Skeletal muscle tissue (tissue), 4 donors: ENCODE measurements around the gene VASH1. TPM values are rescaled to one million over a fixed set of nuclear protein-coding genes. Genes with fewer than 3 reads are reported as not detected.

ENCODE experiments used
- H3K27ac ChIP-seq: one replicate; pipeline ENCODE4 v1.7.0; 2013; ENCODE audit warnings: mild to moderate bottlenecking, low read depth, low read length, inconsistent platforms
- H3K27me3 ChIP-seq, 3 donors: one replicate each; pipeline ENCODE4 v1.7.0; 2013; ENCODE audit warnings: low read length in 3 of 3; ENCODE audit not compliant: control insufficient read depth in 3 of 3, insufficient read depth in 3 of 3
- H3K36me3 ChIP-seq, 3 donors: one replicate each; pipeline ENCODE4 v1.7.0; 2013; ENCODE audit warnings: low read length in 3 of 3; ENCODE audit not compliant: control insufficient read depth in 3 of 3, insufficient read depth in 3 of 3
- H3K4me1 ChIP-seq, 3 donors: one replicate each; pipeline ENCODE4 v1.7.0; 2013; ENCODE audit warnings: low read length in 3 of 3, mild to moderate bottlenecking in 3 of 3; ENCODE audit not compliant: control insufficient read depth in 3 of 3, insufficient read depth in 3 of 3
- H3K4me3 ChIP-seq, 3 donors: one replicate each; pipeline ENCODE4 v1.7.0; 2013; ENCODE audit warnings: low read length in 3 of 3
- H3K9ac ChIP-seq, 3 donors: one replicate each; pipeline ENCODE4 v1.7.0; 2013; ENCODE audit warnings: low read length in 3 of 3, mild to moderate bottlenecking in 3 of 3, moderate library complexity in 2 of 3, low read depth in 1 of 3
- H3K9me3 ChIP-seq, 3 donors: one replicate each; pipeline ENCODE4 v1.7.0; 2013; ENCODE audit warnings: low read length in 3 of 3; ENCODE audit not compliant: control insufficient read depth in 3 of 3
- total RNA-seq: library from RNA; depleted of rRNA; stranded (reverse); fragments of >200 nt; gene quantifications from one replicate; pipeline ENCODE4 v1.2.3, GENCODE V29; 2014
- donor health status: Osteomylitis.

The VASH1 gene
- total RNA-seq = 24.0 TPM

DNA sequence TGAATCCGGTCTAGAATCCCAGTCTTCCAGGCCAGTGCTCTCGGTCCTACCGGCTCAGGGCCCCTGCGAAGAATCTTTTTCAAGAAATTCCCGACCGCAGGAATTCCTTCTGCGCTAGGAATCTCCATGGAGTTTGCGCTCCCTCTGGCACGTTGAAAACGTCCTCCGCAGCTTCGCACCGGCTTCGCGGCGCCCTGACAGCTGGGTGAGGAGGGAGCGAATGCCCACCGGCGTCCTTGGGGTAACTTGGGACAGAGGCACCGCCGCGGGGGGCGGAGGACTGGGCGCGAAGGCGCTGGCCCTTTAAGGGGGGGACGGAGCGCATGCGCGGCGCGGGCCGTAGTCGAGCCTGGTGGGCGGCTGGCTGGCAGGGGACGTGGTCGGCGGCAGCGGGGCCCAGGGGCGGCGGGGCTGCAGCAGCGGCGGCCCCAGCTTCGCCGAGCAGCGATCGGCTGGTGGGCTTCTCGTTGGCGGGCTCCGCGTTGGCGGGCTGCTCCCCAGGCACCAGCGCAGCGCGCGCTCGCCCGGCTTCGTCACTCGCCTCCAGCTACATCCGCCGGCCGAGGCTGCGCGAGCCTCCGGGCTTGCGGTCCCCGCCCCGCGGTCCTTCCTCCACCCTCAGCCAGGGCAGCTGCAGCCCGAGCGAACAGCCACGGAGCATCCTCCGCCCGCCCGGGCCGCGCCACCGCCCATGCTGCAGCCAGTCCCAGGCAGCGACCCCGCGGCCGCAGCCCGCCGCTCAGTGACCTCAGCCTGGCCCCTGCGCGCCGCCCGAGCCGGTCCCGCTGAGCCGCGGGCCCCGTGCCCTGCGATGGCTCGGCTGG lies at the start of gene VASH1:
Gene VASH1, plus strand, starts transcription at position 333 of the 824 bp plus-strand sequence. CDS start 1,354 bp downstream, outside the sequence.
- Histone ChIP-seq H3K36me3 (no peaks in the 10 kb centered on the region), H3K9me3 (no peaks in the 10 kb centered on the region), H3K27me3 (peaks cover 4 to 40% (median 17%) of the 10 kb centered on the region in 3 donors), H3K27ac (peak within 1 kb of the TSS; percentile 36), H3K9ac (peak within 1 kb of the TSS; percentile 75 to 82 (median 77)), H3K4me1 (peaks cover 20 to 25% (median 20%) of the 10 kb centered on the region in 3 donors), H3K4me3 (peak within 1 kb of the TSS; percentile 78 to 83 (median 78))

DNA sequence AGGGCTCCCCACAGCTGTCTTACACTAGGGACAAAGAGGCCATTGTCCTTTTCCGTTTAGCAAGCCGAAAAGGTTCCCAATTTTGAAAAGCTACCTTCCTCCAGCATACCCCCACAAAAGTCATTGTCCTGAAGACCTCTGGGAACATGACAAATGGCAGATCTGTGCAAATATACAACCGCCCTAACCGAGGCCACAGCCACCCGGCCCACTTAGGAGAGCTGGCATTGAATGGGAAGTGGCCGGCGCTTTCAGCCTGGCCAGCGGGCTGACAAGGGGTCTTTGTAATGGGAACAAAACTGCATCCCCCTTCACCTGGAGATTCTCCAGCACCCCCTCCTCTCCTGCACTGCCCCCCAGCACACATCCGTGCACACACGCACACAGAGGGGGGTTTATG lies 48.1 kb upstream of the VASH1 start:
- no peaks in the 10 kb centered on the region for H3K36me3 ChIP-seq
- no peak overlapping the region for H3K9ac ChIP-seq
- no peaks in the 10 kb centered on the region for H3K27me3 ChIP-seq
- no peak overlapping the region for H3K4me3 ChIP-seq
- no peaks in the 10 kb centered on the region for H3K9me3 ChIP-seq
- no peak overlapping the region for H3K27ac ChIP-seq
- peaks cover 3 to 7% (median 4%) of the 10 kb centered on the region in 3 donors for H3K4me1 ChIP-seq

GRCh38 chr14:76714470-76714869 lies 46.8 kb upstream of the VASH1 start:
- peaks cover 5 to 10% (median 7%) of the 10 kb centered on the region in 3 donors for H3K4me1 ChIP-seq
- H3K27ac ChIP-seq = no peak overlapping the region

GRCh38 chr14:76715101-76715500 lies 46.2 kb upstream of the VASH1 start:
- no peaks in the 10 kb centered on the region for H3K9me3 ChIP-seq
- no peak overlapping the region for H3K9ac ChIP-seq
- H3K36me3 ChIP-seq = no peaks in the 10 kb centered on the region
- H3K27ac ChIP-seq = peak overlapping the region; percentile 36
- H3K4me1 ChIP-seq = peaks cover 11 to 17% (median 13%) of the 10 kb centered on the region in 3 donors
- H3K4me3 ChIP-seq = no peak overlapping the region
- no peaks in the 10 kb centered on the region for H3K27me3 ChIP-seq

More at GRCh38 chr14:76714470-76714869, 46.8 kb upstream of the VASH1 start:
- Histone ChIP-seq H3K4me3 (no peak overlapping the region), H3K9me3 (no peaks in the 10 kb centered on the region), H3K36me3 (no peaks in the 10 kb centered on the region), H3K9ac (no peak overlapping the region), H3K27me3 (no peaks in the 10 kb centered on the region)

GRCh38 chr14:76715511-76716081 lies 45.7 kb upstream of the VASH1 start:
- H3K9me3 ChIP-seq = no peaks in the 10 kb centered on the region
- H3K36me3 ChIP-seq = no peaks in the 10 kb centered on the region
- no peak overlapping the region for H3K9ac ChIP-seq
- H3K4me3 ChIP-seq = no peak overlapping the region
- no peaks in the 10 kb centered on the region for H3K27me3 ChIP-seq
- H3K4me1 ChIP-seq = peaks cover 16 to 22% (median 18%) of the 10 kb centered on the region in 3 donors
- peak overlapping the region; percentile 45 for H3K27ac ChIP-seq

DNA sequence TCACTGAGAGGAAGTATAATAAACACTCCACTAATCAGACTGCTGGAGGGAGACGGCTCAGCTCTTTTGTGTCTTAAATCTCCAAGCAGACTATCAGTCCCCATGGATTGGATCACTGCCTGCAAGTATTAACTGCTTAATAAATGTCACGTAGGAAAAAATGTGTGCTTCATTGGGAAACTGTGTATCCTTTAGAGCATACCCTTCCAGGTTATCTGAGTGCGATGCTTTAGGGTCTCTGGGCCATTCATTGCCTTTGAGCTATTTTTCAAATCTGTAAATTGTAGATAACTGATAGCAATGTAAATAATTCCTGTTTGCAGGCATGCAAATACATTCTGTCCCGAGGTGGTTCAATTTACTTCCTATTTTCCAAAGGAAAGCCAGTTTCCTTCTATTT lies 45.0 kb upstream of the VASH1 start:
- H3K27me3 ChIP-seq = no peaks in the 10 kb centered on the region
- no peak overlapping the region for H3K9ac ChIP-seq
- no peaks in the 10 kb centered on the region for H3K36me3 ChIP-seq
- no peaks in the 10 kb centered on the region for H3K9me3 ChIP-seq
- H3K4me3 ChIP-seq = no peak overlapping the region
- peak overlapping the region; percentile 45 for H3K27ac ChIP-seq
- H3K4me1 ChIP-seq = peaks cover 19 to 25% (median 20%) of the 10 kb centered on the region in 3 donors

GRCh38 chr14:76717508-76718290 lies 43.6 kb upstream of the VASH1 start:
- Histone ChIP-seq H3K4me3 (no peak overlapping the region), H3K36me3 (no peaks in the 10 kb centered on the region), H3K27me3 (no peaks in the 10 kb centered on the region), H3K27ac (no peak overlapping the region), H3K4me1 (peaks cover 19 to 25% (median 20%) of the 10 kb centered on the region in 3 donors), H3K9me3 (no peaks in the 10 kb centered on the region), H3K9ac (no peak overlapping the region)

- H3K36me3 ChIP-seq = no peaks in the 10 kb centered on the region
- no peak overlapping the region for H3K9ac ChIP-seq
- no peaks in the 10 kb centered on the region for H3K27me3 ChIP-seq
- no peak overlapping the region for H3K4me3 ChIP-seq
- H3K9me3 ChIP-seq = no peaks in the 10 kb centered on the region
- peaks cover 19 to 25% (median 20%) of the 10 kb centered on the region in 3 donors for H3K4me1 ChIP-seq
- H3K27ac ChIP-seq = peak overlapping the region; percentile 25
Measured at GRCh38 chr14:76718306-76719040, 42.8 kb upstream of the VASH1 start.

DNA sequence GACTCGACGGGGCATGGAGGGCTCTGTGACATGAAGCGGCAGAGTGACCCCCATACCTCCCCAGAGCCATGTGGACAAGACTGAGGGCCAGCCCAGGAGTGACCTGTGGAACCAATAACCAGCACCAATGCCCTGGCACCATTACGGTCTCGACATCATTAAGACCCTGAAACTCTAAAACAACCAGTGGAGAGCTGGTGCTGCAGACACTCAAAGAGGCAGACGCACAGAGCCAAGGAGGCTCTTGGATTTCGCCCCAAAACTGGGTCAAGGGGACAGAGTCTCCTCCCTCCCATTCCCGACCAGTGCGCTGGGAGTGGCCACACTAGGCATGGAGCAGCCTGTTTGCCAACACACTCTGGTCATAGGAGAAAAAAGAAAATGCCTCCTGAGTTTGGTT lies 41.6 kb upstream of the VASH1 start:
- Histone ChIP-seq H3K4me3 (no peak overlapping the region), H3K36me3 (no peaks in the 10 kb centered on the region), H3K4me1 (peaks cover 19 to 25% (median 20%) of the 10 kb centered on the region in 3 donors), H3K27me3 (no peaks in the 10 kb centered on the region), H3K9ac (peak overlapping the region in 1 of 3 donors; percentile 11), H3K9me3 (no peaks in the 10 kb centered on the region), H3K27ac (peak overlapping the region; percentile 56)
